ENCODE data around the gene ABR. TPM values are rescaled to one million over a fixed set of nuclear protein-coding genes. Genes with fewer than 3 reads are reported as not detected.

ABR gene
- total and polyA plus RNA-seq, 7 donors: 30.4 to 146 (median 79.3) TPM

GRCh38 chr17:1040216-1040600 is 139.6 kb downstream of the ABR start:
- no peak overlapping the region for H3K4me3 ChIP-seq
- 70 to 82% methylated on average over 13 of the region's 13 CpGs for WGBS, 2 donors
- peaks cover 3 to 39% (median 23%) of the 10 kb centered on the region in 4 donors for H3K4me1 ChIP-seq
- no peaks in the 10 kb centered on the region for H3K9me3 ChIP-seq
- DNase-seq: no peak
- H3K27me3 ChIP-seq: no peaks in the 10 kb centered on the region
- H3K27ac ChIP-seq: peak overlapping the region; percentile 56 to 73 (median 62)
- intact Hi-C loops (cut with DNase I): no loop called here
- H3K36me3 ChIP-seq: no peaks in the 10 kb centered on the region
- TF ChIP-seq POLR2AphosphoS5 (IDR thresholded peaks at IDR 0.05): no peak

DNA sequence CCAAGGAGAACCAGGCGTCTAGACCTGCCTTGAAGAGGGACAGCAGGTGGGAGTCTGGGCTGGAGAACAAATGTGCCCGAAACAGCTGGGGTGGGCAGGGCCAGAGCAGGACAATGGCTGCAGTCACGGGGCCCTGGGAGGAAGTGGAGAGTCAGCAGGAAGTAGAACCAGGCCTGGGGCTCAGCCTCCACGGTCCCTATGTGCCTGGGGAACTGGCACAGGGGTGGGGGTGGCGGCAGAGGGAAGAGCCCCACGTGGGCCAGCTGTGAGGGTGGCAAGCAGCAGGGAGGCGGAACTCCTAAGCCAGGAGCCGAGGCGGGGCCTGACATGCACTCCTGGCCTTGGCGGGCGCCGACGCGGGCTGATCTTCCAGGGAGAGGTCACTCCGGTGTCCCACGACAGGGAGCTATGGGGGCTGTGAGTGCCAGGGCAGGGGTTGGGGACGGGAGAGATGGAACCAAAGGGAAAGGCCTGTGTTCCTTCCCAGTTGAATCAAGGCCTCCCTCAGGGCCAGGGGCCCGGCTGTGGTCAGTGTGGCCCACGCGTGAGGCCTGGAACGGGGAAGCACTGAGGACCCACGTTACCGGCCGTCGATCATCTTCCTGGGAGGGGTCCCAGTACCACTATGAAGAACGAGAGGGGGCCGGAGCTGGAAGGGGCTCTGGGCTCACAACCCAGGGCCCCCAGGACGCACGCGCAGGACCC is 140.1 kb downstream of the ABR start:
- Histone ChIP-seq H3K9me3 (no peaks in the 10 kb centered on the region), H3K36me3 (no peaks in the 10 kb centered on the region), H3K4me3 (no peak overlapping the region), H3K4me1 (peaks cover 3 to 39% (median 23%) of the 10 kb centered on the region in 4 donors), H3K27me3 (no peaks in the 10 kb centered on the region), H3K27ac (peak overlapping the region; percentile 56 to 73 (median 62))
- DNase-seq: peak; percentile 87
- 63 to 81% methylated on average over 30 of the region's 30 CpGs for WGBS, 2 donors
- TF ChIP-seq POLR2AphosphoS5 (IDR thresholded peaks at IDR 0.05) (peak in 2 of 4 donors; percentile 23 to 25), POLR2A (IDR thresholded peaks at IDR 0.05) (no peak), EP300 (IDR thresholded peaks at IDR 0.05) (no peak)
- TF ChIP-seq, protein P1, sequence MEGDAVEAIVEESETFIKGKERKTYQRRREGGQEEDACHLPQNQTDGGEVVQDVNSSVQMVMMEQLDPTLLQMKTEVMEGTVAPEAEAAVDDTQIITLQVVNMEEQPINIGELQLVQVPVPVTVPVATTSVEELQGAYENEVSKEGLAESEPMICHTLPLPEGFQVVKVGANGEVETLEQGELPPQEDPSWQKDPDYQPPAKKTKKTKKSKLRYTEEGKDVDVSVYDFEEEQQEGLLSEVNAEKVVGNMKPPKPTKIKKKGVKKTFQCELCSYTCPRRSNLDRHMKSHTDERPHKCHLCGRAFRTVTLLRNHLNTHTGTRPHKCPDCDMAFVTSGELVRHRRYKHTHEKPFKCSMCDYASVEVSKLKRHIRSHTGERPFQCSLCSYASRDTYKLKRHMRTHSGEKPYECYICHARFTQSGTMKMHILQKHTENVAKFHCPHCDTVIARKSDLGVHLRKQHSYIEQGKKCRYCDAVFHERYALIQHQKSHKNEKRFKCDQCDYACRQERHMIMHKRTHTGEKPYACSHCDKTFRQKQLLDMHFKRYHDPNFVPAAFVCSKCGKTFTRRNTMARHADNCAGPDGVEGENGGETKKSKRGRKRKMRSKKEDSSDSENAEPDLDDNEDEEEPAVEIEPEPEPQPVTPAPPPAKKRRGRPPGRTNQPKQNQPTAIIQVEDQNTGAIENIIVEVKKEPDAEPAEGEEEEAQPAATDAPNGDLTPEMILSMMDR (IDR thresholded peaks at IDR 0.05): no peak
- intact Hi-C loops (cut with DNase I): no loop called here

DNA sequence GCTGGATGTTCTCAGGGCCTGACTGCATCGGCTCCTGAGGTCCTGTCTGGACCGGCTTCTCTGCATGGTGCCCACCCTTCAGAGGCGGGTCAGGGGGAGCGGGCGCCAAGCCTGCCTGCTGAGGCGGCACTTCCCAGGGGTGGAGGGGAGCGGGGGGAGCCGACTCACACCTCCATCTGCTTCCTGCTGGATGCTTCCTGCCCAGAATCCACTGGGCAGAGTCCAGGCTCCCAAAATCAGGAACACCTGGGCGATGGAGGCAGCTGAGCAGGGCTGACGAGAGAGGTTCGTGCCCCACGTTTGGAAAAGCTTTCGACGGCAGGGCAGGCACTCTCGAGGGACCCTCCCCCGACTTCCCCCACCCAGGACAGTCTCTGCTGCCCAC is 140.7 kb downstream of the ABR start:
- no peak for TF ChIP-seq POLR2A (IDR thresholded peaks at IDR 0.05)
- intact Hi-C loops (cut with DNase I): no loop called here
- 80 to 86% methylated on average over 16 of the region's 16 CpGs for WGBS, 2 donors
- H3K9me3 ChIP-seq: no peaks in the 10 kb centered on the region
- H3K4me1 ChIP-seq: peaks cover 3 to 34% (median 22%) of the 10 kb centered on the region in 4 donors
- H3K27me3 ChIP-seq: no peaks in the 10 kb centered on the region
- H3K27ac ChIP-seq: peak overlapping the region; percentile 56 to 73 (median 62)
- no peaks in the 10 kb centered on the region for H3K36me3 ChIP-seq
- no peak overlapping the region for H3K4me3 ChIP-seq
- no peak for DNase-seq

GRCh38 chr17:1038459-1039122 is 141.2 kb downstream of the ABR start:
- 90 to 91% methylated on average over 31 of the region's 31 CpGs for WGBS, 2 donors

GRCh38 chr17:1037238-1037879 is 142.4 kb downstream of the ABR start:
- Histone ChIP-seq H3K9me3 (no peaks in the 10 kb centered on the region), H3K27me3 (no peaks in the 10 kb centered on the region), H3K4me1 (peaks cover 0 to 22% (median 10%) of the 10 kb centered on the region in 4 donors), H3K27ac (no peak overlapping the region), H3K36me3 (peaks cover 0 to 4% (median 0%) of the 10 kb centered on the region in 4 donors), H3K4me3 (no peak overlapping the region)
- 91% methylated on average over 19 of the region's 19 CpGs for WGBS, 2 donors
- DNase-seq: no peak
- intact Hi-C loops (cut with DNase I): no loop called here
- TF ChIP-seq, protein P1 (IDR thresholded peaks at IDR 0.05): no peak
- no peak for TF ChIP-seq POLR2AphosphoS5 (IDR thresholded peaks at IDR 0.05)
- no peak for TF ChIP-seq POLR2A (IDR thresholded peaks at IDR 0.05)
- TF ChIP-seq EP300 (IDR thresholded peaks at IDR 0.05): no peak

More at GRCh38 chr17:1038459-1039122, 141.2 kb downstream of the ABR start:
- Histone ChIP-seq H3K27me3 (no peaks in the 10 kb centered on the region), H3K36me3 (no peaks in the 10 kb centered on the region), H3K4me1 (peaks cover 3 to 28% (median 17%) of the 10 kb centered on the region in 4 donors), H3K27ac (peak overlapping the region in 3 of 4 donors; percentile 56 to 73 (median 59)), H3K9me3 (no peaks in the 10 kb centered on the region), H3K4me3 (no peak overlapping the region)
- TF ChIP-seq POLR2AphosphoS5 (IDR thresholded peaks at IDR 0.05) (no peak), EP300 (IDR thresholded peaks at IDR 0.05) (no peak), POLR2A (IDR thresholded peaks at IDR 0.05) (no peak)
- TF ChIP-seq, protein P1 (IDR thresholded peaks at IDR 0.05): no peak
- intact Hi-C loops (cut with DNase I): no loop called here
- no peak for DNase-seq
